GM12878 (cell line): ENCODE results near the gene CYREN. TPM values are rescaled to one million over a fixed set of nuclear protein-coding genes. Genes with fewer than 3 reads are reported as not detected.
A peak's percentile ranks its signal among the peaks of the same experiment; 100 is the strongest.

Experiments used
- BCLAF1 ChIP-seq: fragments of 450-650 bp; IDR thresholded peaks from 2 replicates; pipeline ENCODE4 v1.6.1; 2017; ENCODE audit warnings: antibody characterized with exemption, mild to moderate bottlenecking, moderate library complexity
- CBX3 ChIP-seq: fragments of 200-600 bp; sonication (generic); IDR thresholded peaks from 2 replicates; pipeline ENCODE4 v1.6.1; 2016; ENCODE audit warnings: low read depth, borderline replicate concordance
- CEBPZ ChIP-seq: fragments of 150-350 bp; IDR thresholded peaks from 2 replicates; pipeline ENCODE4 v1.6.1; 2016; ENCODE audit warnings: low read depth, low read length
- E2F4 ChIP-seq: IDR thresholded peaks from 2 replicates; pipeline ENCODE4 v1.6.1; 2012; ENCODE audit warnings: low read depth, low read length, improper control_type of control experiment
- GABPA ChIP-seq: IDR thresholded peaks from 2 replicates; pipeline ENCODE4 v1.6.1; 2014; ENCODE audit warnings: antibody characterized with exemption, low read depth, mild to moderate bottlenecking, inconsistent platforms
- HDAC2 ChIP-seq: fragments of 200-600 bp; sonication (generic); IDR thresholded peaks from 2 replicates; pipeline ENCODE4 v1.6.1; 2017
- HDGF ChIP-seq: fragments of 450-650 bp; IDR thresholded peaks from 2 replicates; pipeline ENCODE4 v1.6.1; 2016; ENCODE audit warnings: antibody characterized with exemption
- IRF3 ChIP-seq: fragments of 450-650 bp; IDR thresholded peaks from 2 replicates; pipeline ENCODE4 v1.6.1; 2014; ENCODE audit warnings: mild to moderate bottlenecking
- JUNB ChIP-seq: IDR thresholded peaks from 2 replicates; pipeline ENCODE4 v1.6.1; 2016; ENCODE audit warnings: antibody characterized with exemption, mild to moderate bottlenecking
- LARP7 ChIP-seq: fragments of 450-650 bp; IDR thresholded peaks from 2 replicates; pipeline ENCODE4 v1.6.1; 2017; ENCODE audit warnings: mild to moderate bottlenecking
- MEF2B ChIP-seq: fragments of 450-650 bp; IDR thresholded peaks from 2 replicates; pipeline ENCODE4 v1.6.1; 2018; ENCODE audit warnings: mild to moderate bottlenecking, moderate library complexity; ENCODE audit not compliant: partially characterized antibody, poor library complexity, severe bottlenecking
- MTA3 ChIP-seq: IDR thresholded peaks from 2 replicates; pipeline ENCODE4 v1.6.1; 2012; ENCODE audit warnings: low read length, inconsistent platforms, borderline replicate concordance
- MYB ChIP-seq: fragments of 150-350 bp; IDR thresholded peaks from 2 replicates; pipeline ENCODE4 v1.6.1; 2014; ENCODE audit warnings: mild to moderate bottlenecking, low read depth, low read length, borderline replicate concordance
- NFIC ChIP-seq: IDR thresholded peaks from 2 replicates; pipeline ENCODE4 v1.6.1; 2012; ENCODE audit warnings: low read depth, mild to moderate bottlenecking, inconsistent platforms, low read length, moderate library complexity
- NR2F1 ChIP-seq: fragments of 450-650 bp; conservative IDR thresholded peaks from 2 replicates; pipeline ENCODE4 v1.6.1; 2017; ENCODE audit warnings: mild to moderate bottlenecking
- NRF1 ChIP-seq: conservative IDR thresholded peaks from 2 replicates; pipeline ENCODE4 v1.6.1; 2011; ENCODE audit warnings: mild to moderate bottlenecking, low read depth, low read length, improper control_type of control experiment
- PAX8 ChIP-seq: fragments of 450-650 bp; IDR thresholded peaks from 2 replicates; pipeline ENCODE4 v1.6.1; 2017; ENCODE audit warnings: mild to moderate bottlenecking, moderate library complexity
- PML ChIP-seq: IDR thresholded peaks from 2 replicates; pipeline ENCODE4 v1.6.1; 2012; ENCODE audit warnings: low read length, inconsistent platforms
- POU2F2 ChIP-seq: IDR thresholded peaks from 3 replicates; pipeline ENCODE4 v1.6.1; 2011; ENCODE audit warnings: low read depth, mild to moderate bottlenecking, low read length, borderline replicate concordance
- RAD21 ChIP-seq: IDR thresholded peaks from 2 replicates; pipeline ENCODE4 v1.6.1; 2011; ENCODE audit warnings: mild to moderate bottlenecking, low read depth, low read length, moderate library complexity; ENCODE audit not compliant: insufficient read depth
- TCF7 ChIP-seq: IDR thresholded peaks from 2 replicates; pipeline ENCODE4 v1.6.1; 2014; ENCODE audit warnings: antibody characterized with exemption, borderline replicate concordance
- YBX1 ChIP-seq: fragments of 450-650 bp; IDR thresholded peaks from 2 replicates; pipeline ENCODE4 v1.6.1; 2016; ENCODE audit warnings: antibody characterized with exemption
- ZNF217 ChIP-seq: fragments of 450-650 bp; IDR thresholded peaks from 2 replicates; pipeline ENCODE4 v1.6.1; 2017; ENCODE audit warnings: antibody characterized with exemption, mild to moderate bottlenecking
- ZNF274 ChIP-seq: IDR thresholded peaks from one replicate; pipeline ENCODE4 v1.8.0; 2011; ENCODE audit not compliant: insufficient read length, insufficient read depth
- polyA plus RNA-seq, 11 experiments: library from polyadenylated mRNA; depleted of rRNA in 4 of 11; unstranded in 6 of 11; stranded (reverse) in 5 of 11; fragments of >200 nt; fragmentation: Nextera tagmentation in 4 of 11; fragmentation: Illumina TruSeq in 1 of 11; extraction: Ambion mirVana in 4 of 11; extraction: Trizol in 1 of 11; gene quantifications; 1 replicate in 1 of 11; 2 replicates in 10 of 11; pipeline versions ENCODE4 v1.2.1 to v1.2.3, GENCODE V29; 2011 to 2016; ENCODE audit warnings: inconsistent platforms in 2 of 11, missing spikeins in 2 of 11, low read depth in 1 of 11
- total RNA-seq, 4 experiments: library from RNA; depleted of rRNA in 3 of 4; stranded (reverse); fragments of >200 nt in 3 of 4; fragmentation: Illumina TruSeq in 1 of 4; extraction: Trizol in 1 of 4; gene quantifications; 2 replicates each; pipeline versions ENCODE4 v1.2.1 to v1.2.3, GENCODE V29; 2013 to 2021

CYREN gene
- total and polyA plus RNA-seq, 10 of the 15 experiments (the other 5 are each of a cell fraction or from before 2014, with no cell fraction given): 8.7 to 64.3 (median 55.7) TPM

- TF ChIP-seq E2F4 (no peak), POU2F2 (no peak), ZNF217 (no peak), BCLAF1 (no peak), NR2F1 (peak; percentile 32; the same call in 1 of the 2 replicates), HDAC2 (no peak), GABPA (0 out of 2 replicates have a peak, but pooled peaks have one; percentile 26), NRF1 (no peak), MEF2B (peak; percentile 59), JUNB (peak; percentile 91), ZNF274 (no peak), IRF3 (no peak), PML (peak; percentile 35; the same call in 1 of the 2 replicates), MYB (no peak), CBX3 (no peak), YBX1 (no peak), PAX8 (no peak), NFIC (peak; percentile 79), RAD21 (no peak), MTA3 (no peak), HDGF (no peak), TCF7 (no peak), CEBPZ (no peak), LARP7 (no peak)
Measured at GRCh38 chr7:135206941-135207391, 36.5 kb upstream of the CYREN start (continued).
